ENCODE results near the gene SLC26A2.

The SLC26A2 gene

DNA sequence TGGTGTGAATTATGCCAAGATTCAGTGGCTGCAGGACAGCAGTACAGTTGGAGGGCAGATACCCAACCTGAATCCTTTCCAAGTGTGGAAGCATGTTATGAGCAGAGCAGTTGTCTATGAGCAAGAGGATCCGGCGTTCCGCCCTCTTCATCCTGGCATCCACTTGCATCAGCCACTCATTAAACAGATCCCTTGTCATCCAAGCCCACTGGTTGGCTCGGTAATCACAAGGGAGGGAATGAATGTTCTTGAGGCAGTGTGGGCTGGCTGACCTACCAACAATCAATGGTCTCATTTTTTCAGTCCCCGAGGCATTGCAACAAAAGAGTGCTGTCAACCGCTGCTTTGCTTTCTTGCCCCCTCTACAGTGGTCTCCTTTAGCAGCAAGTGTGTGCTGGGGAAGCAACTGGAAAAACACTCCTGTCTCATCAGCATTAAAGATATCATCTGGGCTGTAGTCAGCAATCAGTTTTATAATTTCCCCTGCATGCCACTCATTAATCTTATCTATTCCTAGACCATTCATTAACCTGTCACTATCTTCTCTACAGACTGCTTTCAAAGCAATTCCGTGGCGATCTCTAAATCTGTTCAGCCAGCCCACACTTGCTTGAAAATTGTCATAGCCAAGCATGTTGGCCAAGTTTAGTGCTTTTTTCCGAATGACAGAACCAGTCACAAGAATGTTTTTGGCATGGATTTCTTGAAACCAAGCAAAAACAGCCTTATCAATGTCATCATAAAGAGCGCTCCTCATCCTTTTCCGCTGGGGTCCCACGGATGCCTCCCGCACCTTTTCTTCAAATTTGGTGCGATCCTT lies 35.0 kb downstream of the SLC26A2 start:
- DNase-seq: peak in 41 of 42 donors; percentile 4 to 85 (median 59)

DNA sequence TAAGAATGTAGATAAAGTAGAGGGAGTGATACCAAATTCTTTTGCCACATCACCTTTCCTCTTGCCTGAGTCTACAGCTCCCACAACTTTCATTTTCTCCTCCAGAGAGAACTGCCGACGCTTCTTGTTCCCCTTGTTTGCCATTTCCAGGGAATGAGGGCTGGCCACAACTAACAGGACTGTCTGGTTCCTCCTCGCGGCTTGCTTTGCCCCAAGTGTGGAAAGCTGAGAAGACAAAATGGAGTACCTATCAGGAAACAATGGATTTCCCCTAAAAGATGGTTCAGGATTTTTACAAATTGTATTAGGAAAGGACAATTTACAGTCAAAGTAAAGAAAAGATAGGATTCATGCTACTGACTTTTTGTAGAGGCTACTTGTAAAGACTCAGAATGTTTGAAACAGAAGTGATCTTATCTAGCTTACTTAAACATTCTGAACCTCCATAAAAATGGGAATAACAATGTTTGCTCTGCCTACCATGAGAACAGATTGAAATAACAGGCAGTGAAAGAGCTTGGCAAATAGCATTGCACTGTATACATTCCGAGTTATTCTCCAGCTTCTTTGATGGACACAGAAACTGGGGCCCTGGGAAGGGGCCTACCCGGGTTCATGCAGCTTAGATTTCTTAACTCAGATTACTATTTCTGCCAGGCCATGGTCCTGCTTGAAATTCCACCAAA lies 35.8 kb downstream of the SLC26A2 start:
- intact Hi-C loops (cut with DNase I): no loop called here
- no peak for DNase-seq

More for the DNA sequence above, 35.0 kb downstream of the SLC26A2 start:
- intact Hi-C loops (cut with DNase I): no loop called here

DNA sequence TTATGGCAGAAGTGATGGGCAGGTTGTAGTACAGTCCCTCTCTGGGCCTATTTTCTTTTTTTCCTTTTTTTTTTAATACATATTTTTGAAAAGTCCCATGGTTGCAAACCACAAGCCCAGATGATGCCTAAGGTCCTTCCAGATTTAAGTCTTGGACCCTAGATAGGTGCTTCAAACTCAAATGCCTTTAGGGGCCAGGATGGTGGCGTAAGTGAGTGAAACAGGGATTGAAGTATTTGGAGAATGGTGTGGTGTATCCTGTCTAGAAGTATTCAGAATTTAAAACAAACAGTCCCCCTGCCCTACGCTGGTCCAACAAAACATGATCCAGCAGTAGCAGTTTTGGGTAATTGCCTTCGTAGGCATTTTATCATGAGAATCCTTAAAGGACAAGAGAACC lies 37.7 kb downstream of the SLC26A2 start:
- intact Hi-C loops (cut with DNase I): no loop called here
- no peak for DNase-seq

DNA sequence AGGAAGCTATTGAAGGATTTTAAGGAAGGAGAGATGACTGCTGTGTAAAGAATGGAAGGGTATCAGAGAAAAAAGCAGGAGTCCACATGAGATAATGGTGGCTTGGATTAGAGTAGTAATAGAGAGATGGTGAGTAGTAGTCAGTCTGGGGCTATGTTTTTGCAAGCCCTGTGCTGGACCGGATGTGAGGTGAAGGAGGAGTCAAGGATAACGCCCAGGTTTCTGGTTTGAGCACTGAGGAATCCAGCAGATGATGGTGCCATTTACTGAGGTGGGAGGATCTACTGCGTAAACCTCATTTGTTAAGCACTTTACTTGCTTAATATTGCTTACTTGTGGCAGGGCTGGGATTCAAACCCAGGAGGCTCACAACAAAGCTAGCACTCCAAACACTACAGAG lies 38.8 kb downstream of the SLC26A2 start:
- no peak for DNase-seq
- intact Hi-C loops (cut with DNase I): no loop called here

DNA sequence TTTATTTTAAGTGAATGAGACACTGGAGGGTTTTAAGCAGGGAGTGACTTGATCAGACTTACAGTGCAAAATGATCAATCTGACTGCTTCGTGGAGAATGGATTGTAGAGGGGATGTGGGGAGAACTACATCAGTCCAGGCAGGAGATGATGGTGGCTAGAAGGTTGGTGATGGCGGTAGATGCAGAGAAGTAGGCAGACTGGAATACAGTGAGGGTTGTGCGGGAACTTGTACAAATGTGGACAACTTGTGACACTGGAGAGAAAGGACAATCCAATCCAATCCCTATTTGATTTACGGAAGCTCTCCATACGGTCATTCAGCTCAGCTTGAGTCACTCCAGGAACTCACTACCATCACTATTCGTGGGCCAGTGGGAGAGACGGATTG lies 39.3 kb downstream of the SLC26A2 start:
- DNase-seq: peak in 1 of 42 donors; percentile 3
- intact Hi-C loops (cut with DNase I): loop anchor here (5.0 kb wide), 1 partner anchor 352 kb away; no protein-coding TSS in a partner anchor

DNA sequence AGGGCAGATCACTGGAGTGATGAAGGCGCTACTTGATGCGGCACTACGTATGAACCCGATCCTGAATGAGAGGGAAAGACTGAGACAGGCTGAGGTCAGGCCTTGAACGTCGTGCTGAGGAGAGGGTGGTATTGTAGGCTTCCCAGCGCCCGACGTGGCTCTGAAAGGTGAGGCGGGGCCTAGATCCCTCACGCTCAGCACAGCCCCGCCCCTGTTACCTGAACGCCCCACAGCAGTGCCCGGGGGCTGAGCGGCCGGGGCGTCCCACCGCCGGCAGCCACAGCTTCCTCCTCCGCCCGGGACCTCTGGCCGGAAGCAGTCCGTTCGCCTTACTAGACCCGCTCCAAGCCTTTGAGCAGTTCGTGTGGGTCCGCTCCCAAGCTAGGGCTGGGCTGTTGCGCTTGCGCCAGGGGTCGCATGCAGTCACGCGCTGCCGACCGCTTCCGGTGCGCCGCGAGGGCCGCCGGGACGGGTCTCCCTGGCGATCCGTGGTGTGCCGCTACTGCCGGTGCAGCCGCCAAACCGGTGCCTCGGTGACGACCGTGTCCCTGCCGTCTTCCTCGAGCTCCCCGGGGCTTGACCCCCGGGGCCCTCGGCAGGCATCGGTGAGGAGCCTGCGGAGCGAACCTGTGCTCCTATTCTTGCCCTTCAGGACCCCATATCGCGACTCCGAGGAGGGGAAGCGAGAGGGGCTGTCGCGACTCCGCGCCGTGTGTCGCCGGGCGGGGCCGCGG lies 39.9 kb downstream of the SLC26A2 start, which contains the start of the genes HMGXB3 and TIGD6:
Gene HMGXB3, plus strand, starts transcription at position 484 of the 734 bp plus-strand sequence. CDS start 4,114 bp downstream, outside the sequence.
Gene TIGD6, minus strand, starts transcription at position 399 of the 734 bp plus-strand sequence. CDS start 4,306 bp downstream, outside the sequence.
- peak; percentile 80 to 96 (median 92) for DNase-seq
- intact Hi-C loops (cut with DNase I): loop anchor here (5.0 kb wide), 1 partner anchor 352 kb away; no protein-coding TSS in a partner anchor

DNA sequence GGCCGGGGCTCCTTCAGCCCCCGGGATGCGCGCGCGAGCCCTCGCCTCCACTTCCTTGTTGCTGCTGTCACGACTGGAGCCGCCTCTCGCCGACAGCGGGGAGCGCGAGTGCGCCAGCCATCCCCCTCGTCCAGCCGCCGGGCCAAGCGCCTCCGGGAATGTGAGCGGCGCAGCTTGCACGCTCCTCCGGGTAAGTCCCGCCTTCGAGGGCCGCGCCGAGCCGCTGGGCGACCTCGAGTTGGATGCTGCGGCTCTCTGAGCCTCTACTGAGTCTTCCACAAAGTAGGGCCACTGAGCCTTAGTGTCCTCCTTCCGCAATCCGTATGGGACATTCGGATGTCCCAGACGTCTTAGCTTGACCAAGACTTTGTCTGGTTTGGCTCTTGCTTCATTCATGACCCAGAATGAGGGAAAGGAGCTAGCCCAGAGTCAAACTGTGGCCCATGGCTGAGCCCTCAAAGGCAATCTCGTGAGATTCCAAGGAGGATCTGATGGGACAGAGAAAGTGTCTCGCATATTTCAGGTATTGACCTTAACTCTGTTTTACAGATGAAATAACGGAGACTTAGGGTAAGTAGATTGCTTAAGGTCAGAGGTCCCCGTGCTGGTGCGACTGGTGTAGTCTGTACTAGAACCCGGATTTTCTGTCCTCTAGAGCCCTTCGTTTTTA lies 40.6 kb downstream of the SLC26A2 start:
- intact Hi-C loops (cut with DNase I): loop anchor here (5.0 kb wide), 1 partner anchor 351 kb away; no protein-coding TSS in a partner anchor
- DNase-seq: peak in 37 of 42 donors; percentile 17 to 72 (median 40)

DNA sequence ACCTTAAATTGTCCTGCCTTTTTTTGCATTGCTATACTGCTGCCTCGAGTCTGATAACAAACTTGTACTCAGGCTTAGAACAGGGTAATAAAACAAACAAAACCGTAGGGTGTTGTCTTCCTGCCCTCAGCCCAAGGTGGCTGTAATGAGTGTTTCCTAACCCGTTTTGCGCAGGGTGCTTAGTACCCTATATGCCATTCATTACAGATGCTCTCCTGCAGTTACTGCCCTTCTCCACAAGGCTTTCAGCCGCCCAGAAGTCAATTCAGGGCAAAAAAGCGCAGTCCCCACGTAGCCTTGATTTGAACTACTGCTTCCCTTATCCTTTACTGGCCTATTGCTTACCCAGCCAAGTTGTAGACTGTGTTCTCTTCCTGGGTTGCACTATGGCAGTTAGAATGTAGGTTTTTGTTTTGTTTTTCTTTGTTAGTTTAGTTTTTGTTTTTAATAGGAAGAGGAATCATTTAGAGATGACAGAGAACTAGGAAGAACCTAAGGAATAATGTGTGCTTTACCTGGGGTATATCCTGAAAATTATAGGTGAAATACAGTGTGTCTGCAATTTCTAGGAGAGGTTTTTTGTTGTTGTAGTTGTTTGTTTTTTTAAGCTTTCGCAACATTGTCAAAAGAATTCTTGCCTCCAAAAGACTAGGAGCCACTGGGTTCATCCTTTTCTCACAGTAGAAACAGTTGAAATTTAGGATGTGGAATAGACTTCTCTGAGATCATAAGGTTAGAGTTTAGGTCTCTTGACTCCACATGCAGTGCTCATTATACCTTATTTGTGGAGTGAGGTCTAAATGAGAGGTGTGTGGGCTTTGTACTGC lies 41.3 kb downstream of the SLC26A2 start:
- intact Hi-C loops (cut with DNase I): loop anchor here (5.0 kb wide), 1 partner anchor 350 kb away; no protein-coding TSS in a partner anchor
- peak in 13 of 42 donors; percentile 16 to 61 (median 42) for DNase-seq

DNA sequence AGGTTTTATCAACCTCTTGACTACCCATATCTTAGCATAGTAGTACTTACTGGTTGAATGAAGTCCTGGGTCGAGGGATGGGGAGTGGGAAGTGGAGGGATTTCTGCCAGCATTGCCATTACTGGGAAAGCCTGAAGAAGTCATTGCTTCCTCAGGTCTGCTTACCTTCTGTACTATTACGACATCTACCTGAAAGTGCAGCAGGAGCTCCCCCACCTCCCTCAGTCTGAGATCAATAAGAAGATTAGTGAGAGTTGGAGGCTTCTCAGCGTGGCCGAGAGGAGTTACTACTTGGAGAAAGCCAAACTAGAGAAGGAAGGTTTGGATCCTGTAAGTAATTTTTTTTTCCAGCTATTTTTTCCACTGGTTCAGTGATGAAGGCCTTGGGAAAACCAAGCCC lies 45.8 kb downstream of the SLC26A2 start:
- intact Hi-C loops (cut with DNase I): no loop called here
- no peak for DNase-seq

DNA sequence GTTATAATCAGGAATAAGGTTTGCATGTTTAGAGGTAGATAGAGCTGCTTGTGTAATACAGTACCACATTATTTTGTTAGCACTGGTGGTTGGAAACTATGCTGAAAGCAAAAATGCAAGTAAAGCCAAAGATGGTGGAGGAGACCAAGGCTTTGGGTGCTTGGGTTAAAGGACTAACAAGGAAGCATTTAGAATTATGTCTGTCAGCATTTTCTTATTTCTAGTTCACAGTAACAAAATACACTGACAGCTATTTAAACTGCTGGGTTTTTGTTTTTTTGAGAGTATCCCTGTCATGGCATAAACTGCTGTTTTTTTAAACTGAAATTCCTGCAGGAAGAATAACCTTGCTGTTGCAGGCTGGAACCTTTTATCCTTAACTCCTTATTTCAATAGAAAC lies 46.5 kb downstream of the SLC26A2 start:
- intact Hi-C loops (cut with DNase I): no loop called here
- no peak for DNase-seq

DNA sequence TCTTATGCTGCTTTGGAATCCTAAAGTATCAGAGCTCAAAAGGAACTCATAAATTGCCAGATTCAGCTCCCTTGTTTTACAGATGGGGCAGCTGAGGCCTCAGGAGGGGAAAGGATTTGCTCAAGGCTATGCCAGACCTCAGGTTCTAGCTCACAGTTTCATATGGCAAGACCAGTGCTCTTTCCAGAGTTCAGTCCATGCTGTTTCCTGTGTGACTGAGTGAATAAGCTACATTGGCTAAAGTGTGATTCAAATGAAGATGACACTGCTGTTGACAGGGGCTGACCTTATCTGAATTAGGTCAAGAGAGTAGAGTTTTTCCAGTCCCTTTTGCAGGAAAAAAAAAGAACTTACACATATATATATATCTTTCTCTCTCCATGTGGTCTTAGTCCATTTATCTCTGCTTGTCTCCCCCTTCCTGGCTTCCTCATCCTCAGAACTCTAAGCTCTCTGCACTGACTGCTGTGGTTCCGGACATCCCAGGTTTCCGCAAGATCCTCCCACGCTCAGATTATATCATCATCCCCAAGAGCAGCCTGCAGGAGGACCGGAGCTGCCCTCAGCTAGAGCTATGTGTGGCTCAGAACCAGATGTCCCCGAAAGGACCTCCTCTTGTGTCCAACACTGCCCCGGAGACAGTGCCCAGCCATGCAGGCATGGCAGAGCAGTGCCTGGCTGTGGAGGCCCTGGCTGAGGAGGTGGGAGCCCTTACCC lies 49.3 kb downstream of the SLC26A2 start:
- no peak for DNase-seq
- intact Hi-C loops (cut with DNase I): no loop called here

DNA sequence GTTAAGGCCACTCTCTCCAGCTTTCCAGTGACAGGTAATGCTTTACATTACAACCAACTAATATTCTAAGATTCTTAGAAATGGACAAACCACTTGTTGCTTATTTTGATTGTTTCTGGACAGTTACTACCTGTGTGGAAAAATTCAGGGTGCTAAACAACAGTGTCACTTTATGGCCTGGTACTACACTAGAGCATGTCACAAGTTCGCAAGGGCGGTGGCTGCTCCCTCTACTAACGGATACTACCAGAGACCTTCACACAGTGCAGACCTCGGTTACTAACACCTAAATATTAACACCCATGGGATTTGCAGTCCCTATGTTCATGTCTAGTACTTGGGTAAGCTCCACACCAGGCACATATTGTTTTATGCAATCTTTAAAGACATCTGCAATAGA lies 53.4 kb downstream of the SLC26A2 start:
- DNase-seq: no peak
- intact Hi-C loops (cut with DNase I): no loop called here

DNA sequence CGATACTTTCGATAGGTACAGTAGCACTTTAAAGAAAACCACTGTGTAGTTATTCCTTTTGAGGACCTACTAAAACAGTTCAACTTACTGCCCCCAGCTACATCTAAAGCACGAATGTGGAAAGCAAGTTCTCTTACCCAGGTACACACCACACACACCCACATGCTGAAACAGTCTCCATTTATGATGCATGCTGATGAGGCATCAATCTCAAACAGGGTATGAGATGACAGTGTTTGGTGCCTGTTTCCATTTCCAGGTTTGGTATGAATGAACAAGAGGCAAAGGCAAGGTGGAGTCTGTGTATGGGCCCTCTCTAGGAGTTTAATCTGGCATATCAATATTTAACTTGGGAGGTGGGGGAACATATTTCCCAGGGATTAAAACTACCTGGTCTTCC lies 53.9 kb downstream of the SLC26A2 start:
- DNase-seq: peak in 2 of 42 donors; percentile 23 to 57
- intact Hi-C loops (cut with DNase I): no loop called here

DNA sequence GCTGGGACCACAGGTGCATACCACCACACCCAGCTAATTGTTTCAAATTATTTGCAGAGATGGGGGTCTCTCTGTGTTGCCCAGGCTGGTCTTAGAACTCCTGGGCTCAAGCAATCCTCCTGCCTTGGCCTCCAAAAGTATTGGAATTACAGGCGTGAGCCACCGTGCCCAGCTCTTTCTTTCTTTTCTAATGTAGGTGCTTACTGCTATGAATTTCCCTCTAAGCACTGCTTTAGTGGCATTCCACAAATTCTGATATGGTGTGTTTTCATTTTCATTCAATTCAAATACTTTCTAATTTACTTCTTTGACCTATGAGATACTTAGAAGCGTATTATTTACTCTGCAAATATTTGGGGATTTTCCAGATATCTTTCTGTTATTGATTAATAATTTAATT lies 54.9 kb downstream of the SLC26A2 start:
- no peak for DNase-seq
- intact Hi-C loops (cut with DNase I): no loop called here

DNA sequence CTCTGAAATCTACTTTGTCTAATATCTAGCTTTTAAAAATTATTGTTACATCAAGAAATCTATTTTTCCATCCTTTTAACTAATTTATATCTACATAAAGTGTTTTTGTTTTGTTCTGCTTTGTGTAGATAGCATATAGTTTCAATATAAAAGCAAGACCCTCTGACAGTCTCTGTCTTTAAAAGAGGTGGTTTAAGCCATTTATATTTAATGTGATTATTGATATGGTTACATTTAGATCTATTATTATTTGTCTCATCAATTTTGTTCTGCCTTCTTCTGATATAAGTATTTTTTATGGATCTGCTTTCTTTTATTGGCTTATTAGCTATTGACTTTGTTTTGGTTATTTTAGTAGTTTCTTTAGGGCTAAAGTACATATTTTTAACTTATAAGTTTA lies 56.0 kb downstream of the SLC26A2 start:
- intact Hi-C loops (cut with DNase I): no loop called here
- no peak for DNase-seq

DNA sequence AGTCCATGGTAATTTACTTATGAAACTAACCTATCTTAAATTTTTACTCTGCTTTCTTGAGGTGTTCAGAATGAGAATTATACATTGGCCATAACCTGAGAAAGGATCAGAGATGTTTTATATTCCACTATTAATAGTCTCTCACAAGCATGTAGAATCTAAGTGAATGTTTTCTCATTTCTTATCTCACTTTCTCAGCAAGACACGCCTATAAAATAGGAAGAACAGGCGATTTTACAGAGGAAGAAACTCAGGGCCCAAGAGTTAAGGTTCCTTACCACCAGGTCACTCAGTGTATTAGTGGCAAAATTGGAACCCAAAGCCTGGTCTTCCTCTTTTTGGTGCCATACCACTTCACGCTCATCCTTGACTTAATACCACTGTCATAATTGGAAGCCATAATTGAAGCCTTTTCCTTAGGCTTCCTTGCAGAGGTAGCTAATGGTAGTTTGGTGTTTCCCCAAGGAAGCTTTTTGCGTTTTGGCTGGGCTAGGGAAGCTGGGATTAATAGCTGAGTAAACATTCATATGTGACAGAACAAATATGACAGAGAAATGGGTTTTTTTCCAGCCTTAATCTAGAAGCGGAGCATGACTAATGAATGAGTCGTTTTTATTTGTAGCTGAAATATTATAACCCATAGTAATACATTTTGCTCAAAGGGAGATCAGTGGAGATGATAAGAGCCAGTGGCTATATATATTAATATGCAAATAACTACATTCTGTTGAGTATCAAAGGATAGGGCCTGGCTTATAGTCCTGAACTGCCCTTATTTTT lies 56.9 kb downstream of the SLC26A2 start:
- intact Hi-C loops (cut with DNase I): no loop called here
- DNase-seq: no peak

DNA sequence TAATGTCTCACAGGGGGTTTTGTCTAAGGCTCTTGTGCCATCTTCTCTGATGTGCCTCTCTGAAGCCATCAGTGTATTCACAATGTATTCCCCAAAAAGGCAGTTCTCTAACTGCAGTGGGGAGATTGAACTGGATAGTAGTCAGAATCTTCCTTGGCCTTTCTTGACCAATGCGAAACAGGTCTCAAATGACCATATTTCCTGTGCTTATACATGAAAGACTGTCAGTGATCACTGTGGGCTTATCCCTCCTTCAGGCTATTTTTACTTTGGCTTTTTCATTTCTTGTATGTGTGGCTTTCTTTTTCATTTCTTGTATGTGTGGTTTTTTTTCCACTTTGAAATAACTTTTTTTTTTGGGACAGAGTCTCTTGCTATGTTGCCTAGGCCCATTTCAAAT lies 59.7 kb downstream of the SLC26A2 start:
- intact Hi-C loops (cut with DNase I): no loop called here
- DNase-seq: no peak
